HG02938 (cell line): ENCODE measurements around the gene CCR6.

ENCODE experiments used
- ATAC-seq: cut with Tn5 transposase; IDR thresholded peaks from one replicate; pipeline ENCODE4 v1.9.1; 2021; ENCODE audit warnings: mild to moderate bottlenecking, moderate library complexity; ENCODE audit not compliant: unreplicated experiment

The CCR6 gene

DNA sequence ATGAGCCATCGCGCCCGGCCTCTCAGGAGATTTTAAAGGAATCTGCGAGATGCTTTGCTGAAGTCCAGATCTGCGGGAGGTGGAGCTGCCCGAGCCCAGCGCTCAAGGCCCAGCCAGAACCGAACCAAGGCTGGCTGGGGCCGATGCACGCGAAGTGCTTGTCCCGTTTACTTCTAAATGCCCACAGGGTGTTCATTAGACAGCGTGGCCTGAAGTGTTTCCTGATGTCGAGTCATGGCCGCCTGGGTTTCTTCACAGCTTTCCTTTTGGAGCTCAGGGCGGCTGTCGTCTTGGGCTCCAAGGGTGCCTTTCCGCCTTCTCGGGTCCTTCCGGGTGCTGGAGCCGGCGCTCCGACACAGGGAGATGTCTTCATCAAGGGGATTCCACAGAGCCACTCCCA, 25.1 kb upstream of the CCR6 start:
- ATAC-seq = no peak

DNA sequence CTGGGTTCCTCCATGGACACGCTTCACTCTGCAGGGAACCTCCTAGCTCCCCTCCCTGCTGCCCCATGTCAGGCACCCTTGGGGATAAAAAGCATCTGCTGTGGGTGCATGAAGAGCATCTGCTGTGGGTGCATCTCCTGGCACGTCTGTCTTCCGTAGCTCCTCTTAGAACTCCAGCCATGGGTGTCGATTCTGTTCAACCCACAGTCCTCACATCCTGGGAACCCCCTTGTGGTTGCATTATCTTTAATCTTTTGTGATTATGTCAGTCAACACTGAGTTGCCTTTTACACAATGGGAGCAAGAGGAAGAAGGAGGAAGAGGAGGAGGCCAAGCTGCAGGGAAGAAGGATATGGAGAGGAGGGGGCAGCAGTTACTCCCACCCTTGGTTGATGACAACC, 24.1 kb upstream of the CCR6 start:
- no peak for ATAC-seq

DNA sequence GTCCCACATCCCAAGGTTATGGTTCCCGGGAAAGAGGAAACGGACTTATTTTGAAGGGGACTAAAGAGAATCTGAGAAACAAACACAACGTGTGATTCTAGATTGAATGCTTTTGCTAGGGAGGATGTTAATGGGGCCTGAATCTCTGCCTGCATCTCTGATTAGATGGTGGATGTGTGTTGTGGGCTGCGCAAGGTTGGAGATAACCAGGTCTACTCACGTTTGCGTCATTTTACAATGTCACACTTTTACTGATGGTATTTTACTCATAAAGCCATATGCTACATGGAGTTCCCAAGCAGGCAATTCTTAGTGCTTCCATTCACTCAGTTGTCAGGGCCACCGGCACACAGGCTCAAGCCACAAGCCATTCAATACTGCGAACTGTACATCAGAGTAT, 23.2 kb upstream of the CCR6 start:
- no peak for ATAC-seq

DNA sequence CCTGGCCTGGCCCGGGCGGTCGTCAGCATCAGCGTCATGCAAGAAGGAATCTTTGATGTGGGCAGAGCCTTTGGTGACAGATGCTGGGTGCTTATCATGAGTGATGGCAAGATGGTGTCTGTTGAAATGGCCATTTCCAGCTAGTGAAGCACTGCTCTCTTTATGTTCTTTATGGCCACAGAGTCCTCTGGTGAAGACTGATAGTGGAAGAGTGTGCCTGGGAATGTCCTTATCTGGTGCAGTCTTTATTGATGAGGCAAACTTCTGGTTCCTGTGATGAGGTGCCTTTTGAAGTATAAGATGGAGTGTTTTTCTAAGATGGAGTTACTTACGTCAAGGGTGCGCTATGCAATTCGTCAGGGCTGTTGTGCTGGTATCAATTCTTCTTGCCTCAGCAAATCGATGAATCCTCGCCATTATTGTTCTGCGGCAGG, 22.6 kb upstream of the CCR6 start:
- ATAC-seq = no peak

DNA sequence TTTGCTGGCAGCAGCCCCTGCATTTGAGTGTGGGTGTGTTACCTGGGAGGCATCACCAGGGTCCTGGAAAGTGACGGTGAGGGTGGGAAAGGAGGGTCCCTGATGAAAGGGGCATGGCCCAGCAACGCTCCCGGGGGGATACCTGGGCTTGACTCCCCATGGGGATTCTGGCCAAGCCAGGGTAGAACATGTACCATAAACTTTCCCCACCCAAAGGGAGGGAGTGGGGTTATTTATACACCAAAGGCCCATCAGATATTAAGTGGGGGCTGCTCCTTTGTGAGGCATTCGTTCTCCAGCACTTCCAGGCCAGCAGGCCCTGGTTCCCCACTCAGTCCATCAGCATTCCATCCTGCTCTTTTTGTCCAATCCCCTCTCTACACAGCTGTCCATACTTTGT, 20.6 kb upstream of the CCR6 start:
- no peak for ATAC-seq

DNA sequence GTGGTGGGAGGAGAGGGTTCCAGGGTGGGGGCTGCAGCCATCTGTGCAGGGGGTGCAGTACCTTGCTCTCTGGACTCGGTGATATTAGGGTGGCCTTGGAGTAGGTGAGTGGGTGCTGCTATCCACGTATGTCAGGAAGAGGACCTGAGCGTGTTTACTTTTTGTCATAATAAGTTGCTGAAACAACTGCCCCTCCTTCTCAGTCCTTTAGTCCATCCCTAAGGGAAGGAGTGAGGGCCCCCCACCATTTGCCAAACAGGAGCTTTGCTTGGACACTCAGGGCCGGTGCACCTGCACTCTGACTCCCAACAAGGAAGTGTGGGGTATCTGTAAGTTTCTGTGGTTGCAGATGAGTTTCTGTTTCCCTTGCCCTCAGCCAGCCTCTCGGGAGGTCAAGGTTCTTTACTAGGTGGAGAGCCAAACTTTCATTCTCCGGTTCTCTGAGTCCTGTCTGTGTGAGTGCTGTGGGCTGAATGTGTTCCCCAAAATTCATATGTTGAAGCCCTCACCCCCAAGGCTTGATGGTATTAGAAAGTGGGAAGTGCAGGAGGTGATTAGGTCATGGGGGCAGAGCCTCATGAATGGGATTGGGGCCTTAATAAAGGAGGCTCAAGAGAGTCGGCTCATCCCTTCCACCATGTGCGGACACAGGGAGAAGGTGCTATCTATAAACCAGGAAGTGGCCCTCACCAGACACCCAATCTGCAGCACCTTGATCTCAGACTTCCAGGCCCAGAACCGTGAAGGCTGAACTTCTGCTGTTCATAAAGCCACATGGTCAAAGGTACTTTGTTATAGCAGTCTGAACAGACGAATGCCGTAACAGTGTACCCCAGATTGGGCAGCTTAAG, 19.6 kb upstream of the CCR6 start:
- ATAC-seq = peak; percentile 94

DNA sequence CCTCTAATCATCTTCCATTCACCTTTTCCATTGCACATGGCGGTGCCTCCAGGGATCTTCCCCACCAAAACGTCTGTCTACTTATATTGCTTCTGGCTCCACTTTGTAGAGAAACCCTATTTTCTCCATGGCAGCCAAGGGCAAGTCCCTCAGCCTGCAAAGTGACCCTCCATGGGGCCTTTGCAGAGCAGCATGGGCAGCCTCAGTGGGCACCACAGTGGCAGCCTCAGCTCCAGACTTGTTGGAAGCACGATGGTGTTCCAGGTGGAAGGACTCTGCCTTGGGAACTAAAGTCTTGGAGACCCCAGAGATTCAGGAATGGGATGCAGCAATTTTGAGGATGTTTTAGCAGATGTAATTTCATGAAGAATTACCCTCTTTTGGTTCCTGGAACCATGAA, 18.5 kb upstream of the CCR6 start:
- no peak for ATAC-seq

DNA sequence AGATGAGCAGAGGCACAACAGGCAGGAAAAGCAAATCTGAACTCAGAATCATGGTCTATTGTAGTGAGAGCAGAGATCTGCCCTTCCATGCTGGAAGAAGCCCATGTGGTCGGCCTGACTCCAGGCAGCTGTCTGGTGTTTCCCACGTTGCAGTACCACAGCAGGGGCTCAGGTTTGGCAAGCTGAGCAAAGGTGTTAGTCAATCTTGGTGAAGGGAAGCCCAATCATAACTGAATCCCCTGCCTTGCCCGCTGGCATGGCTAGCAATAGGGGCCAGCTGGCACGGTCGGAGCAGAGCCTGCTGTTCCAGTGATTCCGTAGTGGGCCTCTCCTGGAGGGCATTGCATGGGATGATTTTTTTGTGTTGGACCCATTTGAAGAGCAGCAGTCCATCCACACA, 17.8 kb upstream of the CCR6 start:
- ATAC-seq = no peak

DNA sequence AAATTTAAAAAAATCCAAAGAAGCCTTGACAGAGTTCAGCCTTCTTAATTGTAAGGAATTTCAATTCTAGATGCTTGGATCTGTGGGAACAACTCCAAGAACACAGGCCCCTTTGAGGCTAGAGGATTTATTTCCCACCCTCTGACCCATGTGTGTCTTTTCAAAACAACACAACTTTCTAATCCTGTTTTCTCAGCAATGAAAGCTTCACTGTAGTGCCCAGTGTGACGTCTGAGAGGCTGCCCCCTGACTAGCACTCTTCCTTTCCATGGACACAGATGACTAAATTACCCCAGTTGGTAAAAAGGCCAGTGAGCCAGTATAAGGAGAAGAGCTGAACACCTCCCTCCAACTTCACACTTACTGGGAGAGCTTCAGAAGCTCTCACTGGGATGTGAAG, 16.5 kb upstream of the CCR6 start:
- ATAC-seq = no peak

DNA sequence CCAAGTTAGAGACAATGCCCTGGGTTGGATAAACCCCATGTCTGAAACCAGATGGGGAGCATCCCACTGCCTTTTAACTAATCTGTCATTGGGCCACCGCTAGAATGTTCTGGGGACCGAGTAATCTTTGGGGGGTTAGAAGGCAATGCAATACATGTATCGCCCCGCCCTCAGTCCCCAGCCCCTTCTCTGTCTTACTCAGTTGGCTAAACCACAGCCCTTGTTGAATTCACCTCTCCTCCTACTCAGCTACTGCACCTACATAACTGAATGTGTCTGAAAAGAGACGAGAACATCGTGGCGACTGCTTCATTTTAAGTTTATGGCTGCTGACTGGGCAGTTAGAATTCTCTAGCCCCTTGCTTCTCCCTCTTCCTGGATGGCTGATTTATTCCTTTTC, 15.1 kb upstream of the CCR6 start:
- ATAC-seq = no peak

DNA sequence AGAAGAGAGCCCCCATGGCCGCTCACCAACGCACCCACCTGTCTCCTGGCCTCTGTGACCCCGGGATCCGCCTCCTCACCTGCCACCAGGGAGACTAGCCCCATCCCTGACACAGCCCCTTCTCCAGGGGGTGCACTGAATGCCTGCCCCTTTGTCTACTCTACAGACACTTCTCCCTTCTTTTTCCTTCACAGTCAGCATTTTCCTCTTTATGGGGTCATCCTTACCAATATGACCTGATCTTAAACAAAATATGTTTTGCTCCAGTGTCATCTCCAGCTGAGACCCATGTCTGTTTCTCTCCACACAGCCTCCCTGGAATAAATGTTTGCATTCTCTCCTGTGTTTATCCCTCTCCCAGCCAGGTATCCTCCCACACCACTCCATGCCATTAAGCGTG, 14.6 kb upstream of the CCR6 start:
- ATAC-seq = no peak

DNA sequence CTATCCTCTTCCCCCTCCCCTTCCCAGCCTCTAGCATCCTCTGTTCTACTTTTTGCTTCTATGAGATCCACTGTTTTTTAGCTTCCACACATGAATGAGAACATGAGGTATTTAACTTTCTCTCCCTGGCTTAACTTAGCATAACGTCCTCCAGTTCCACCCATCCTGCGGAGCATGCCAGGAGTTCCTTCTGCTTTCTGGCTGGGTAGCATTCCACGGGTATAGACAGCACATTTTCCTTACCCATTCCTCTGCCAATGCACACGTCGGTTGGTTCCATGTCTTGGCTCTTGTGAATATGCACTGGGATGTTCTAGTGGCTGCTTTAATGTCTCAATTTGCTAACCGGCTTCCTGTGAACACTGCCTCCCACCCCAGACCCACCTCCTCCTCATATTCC, 13.2 kb upstream of the CCR6 start:
- ATAC-seq = no peak

DNA sequence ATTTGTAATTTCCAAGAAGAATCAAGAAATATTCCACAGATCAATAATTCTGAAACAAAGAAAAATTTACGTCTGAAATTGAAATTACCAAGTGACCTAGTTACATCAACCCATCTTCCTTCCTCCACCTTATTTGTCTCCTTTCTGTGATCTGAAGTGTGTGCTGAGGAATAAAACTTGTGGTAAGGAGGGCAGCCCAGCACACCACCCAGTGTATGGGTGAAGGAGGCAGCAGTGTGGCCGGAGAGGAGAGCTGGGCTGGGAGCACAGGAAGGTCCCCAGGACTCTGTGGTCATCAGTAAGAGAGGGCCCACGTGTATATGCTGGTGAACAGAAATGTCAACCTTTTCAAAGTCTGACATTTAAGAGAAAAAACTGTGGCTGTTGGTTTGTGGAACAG, 11.3 kb upstream of the CCR6 start:
- ATAC-seq = no peak

DNA sequence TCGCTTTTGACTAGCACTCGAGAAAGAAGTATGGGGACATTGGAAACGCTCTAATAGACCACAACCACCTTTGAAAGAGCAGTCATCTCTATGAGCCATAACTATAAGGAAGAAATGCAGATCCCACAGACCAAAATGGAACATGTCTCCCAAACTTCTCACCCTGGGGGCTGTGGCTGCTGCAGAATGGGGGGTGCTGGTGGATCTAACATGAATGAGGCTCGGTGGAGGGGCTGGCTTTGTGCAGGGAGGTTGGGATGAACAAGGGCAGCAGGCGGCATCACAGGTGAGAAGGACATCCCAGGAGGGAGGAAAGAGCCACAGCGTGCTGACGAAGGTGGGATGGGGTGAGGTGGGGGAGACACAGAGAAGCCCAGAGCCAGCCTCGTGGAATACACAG, 10.5 kb upstream of the CCR6 start:
- no peak for ATAC-seq

DNA sequence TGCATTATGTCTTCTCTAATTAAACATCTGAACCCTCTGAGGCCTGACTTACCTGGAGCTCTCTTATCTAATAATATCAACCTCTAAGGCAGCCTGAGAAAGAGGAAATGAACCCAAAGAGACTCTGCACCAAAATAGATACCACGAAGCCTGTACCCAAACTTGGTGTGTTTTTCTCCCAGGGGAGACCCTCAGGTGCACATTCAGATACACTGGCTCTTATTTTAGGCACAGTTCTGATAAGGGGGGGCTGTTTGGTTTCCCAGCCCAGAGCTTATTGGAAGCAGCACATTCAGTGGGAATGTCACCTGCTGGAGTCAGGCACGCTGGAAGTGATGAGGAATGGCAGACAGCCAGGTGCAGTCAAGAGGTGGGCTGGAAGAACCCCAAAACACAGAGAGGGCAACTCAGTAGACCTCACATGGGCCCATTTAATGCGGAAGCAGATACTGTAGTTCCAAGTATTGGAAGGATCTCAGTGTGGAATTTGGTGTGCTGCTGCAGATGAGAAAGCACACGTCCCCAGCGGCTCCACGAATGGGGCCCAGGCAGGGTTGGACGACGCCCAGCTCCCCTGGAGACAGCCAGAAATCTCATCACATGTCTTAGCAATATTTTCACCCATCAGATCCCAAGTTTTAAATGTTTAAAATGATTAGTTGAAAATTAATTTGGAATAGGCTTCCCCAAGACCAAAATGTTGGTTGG, 9.7 kb upstream of the CCR6 start:
- peak; percentile 59 for ATAC-seq

DNA sequence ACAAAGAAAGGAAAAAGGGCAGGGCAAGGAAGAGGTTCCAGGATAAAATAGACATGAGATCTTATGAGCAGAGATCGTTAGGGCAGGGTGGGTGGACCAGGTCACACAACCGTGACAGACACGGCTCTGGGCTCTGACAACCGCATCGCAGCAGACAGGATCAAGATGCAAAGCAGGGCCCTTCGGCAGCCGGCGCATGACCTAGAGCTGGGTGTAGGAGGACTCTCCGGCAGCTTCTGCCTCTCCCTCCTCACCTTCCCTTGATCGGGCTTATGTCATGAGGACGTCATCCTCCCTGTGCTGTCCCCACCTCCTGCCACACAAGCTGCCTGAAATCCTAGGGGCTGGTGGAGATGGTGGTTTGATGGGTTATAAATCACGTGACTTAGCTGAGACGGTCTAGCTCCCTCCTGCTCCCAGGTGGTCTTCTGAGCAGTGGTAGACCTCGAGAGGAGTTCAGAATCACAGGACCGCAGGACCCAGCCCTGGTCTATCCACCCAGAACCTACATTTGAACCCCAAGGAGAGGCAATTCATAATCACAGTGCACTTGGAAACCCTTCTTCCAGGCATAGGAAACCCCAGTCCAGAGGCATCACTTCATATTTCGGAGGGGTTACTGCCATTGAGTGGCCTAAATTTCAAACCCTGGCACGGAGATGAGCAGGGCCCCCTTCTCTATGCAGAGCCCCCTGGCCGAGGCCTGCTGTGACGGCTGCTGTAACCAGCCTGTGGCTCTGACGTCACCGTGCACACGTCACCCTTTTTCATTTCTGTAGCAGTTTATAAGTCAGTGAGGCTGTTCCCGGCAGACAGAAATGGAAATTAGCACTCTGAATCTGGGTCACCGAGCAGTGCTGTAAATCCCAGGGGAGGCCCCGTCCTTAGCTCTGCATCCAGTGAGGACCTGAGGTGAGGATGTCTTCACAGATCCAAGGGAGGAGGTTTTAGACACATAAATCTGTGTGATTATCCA, 8.7 kb upstream of the CCR6 start:
- peak; percentile 83 for ATAC-seq

DNA sequence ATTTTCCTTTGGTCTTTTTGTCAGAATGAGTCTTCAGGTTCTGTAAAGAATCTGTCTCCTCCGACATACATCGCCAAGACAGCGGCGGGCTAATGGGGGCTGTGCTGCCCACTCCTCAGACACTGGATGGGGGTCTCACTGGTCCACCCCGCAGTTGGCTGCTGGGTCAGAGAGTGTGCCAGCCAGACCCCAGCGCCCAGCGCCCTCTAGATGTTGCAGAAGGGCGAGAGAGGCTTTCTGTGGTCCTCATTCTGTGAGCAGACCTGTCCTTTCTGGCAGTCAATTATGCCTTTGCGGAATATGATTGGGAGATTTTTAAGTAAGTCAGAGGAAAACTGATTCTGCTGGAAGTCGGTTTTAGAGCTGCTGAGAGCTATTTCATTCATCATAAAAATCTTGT, 7.8 kb upstream of the CCR6 start:
- ATAC-seq = no peak

DNA sequence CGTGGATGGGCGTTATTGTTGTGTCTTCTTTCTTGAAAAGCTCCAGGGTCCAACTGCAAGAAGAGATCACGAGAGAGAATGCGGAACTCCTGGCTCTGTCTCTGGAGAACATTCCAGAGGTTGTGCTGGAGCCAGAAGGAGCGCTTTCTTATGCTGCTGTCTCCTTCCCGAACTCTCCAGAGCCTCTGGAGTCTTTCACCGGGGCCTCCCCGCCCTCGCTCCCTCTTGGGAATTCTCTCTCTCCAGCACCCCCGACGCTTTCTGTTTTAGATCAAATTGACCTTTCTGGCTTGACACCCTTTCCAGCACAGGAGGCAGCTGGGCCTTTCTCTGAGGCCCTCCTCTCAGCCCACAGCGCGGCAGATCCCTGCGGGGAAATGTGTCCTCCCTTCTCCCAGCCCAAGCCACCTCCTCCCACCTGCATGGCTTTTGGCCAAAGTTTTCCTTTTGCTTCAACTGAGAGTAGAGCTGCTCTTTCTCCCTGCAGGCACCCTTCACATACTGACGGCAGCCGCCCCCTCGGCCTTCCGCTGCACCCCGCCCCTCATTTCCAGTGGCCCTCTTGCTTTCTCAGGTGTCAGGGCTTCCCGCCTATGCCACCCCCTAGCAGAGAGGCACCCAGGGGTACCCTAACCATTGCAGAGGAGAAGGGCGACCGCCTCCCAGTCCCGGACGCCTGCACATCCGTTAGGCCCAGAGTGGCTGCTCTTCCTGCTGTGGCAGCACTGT, 6.6 kb upstream of the CCR6 start:
- no peak for ATAC-seq

DNA sequence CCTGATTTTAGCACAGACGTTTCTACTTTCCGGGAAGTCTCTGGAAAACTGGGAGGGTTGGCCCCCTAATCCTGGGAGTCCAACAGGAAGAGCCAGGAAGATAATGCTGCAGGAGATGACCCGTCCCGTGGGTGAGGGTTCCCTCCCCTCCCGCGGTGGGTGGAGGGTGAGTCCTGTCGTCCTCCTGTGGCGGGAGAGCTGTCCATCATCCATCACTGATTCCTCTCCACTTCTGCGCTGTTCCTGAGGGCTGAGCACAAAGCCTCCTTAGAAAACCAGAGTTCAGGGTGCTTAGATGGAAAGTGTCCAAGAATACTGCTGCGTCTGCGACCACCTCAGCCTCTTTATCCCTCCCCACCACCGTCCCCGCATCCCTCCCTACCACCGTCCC, 6.1 kb upstream of the CCR6 start:
- ATAC-seq = no peak

DNA sequence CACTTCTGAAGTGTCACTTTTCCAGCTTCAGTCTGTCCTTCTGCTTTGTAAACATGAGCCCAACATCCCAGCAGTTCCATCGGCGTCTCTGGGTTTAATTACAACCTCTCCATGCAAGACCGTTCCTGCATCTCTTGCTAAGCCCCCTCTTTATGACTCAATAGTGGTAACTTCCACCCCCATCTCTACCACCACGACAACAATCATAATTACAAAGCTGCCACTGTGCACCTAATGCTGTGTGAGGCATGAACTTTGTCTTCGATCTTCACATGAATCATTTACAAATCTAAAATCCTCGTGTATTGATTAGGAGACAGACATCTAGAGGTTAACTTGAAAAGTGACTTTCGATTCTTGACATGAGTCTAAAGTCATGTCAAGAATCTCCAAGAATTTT, 4.9 kb upstream of the CCR6 start:
- no peak for ATAC-seq

DNA sequence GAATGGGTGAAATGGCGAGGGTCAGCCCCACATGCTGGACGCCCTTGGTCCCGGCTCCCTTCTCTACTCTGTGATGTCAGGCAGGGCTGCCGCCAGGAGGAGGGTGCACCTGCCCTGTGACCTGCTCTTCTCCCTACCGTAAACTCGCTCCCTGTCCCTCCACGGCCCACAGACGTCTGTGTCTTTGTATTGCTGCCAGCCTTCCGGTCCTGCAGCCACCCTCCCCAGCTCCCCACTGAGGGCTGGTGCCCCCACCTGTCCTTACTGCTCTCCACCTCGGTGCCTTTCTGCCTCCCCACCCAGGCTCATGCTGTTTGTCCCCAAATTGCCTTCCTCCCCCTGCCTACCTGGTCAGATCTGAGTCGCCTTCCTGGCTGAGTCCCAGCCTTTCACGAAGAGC, 4.1 kb upstream of the CCR6 start:
- ATAC-seq = no peak
